Keratinocyte (primary cell): Measurements from ENCODE around the gene HAUS2. TPM values are rescaled to one million over a fixed set of nuclear protein-coding genes. Genes with fewer than 3 reads are reported as not detected.

Source experiments
- DNase-seq: peaks from one replicate; pipeline ENCODE4 v3.0.0-alpha.2; 2011; ENCODE audit warnings: low read depth, missing footprints, low spot score
- FAIRE-seq: peaks from 2 replicates; lab custom pipeline; 2011; peaks lifted over from hg19 to GRCh38; lab: Jason Lieb, UNC
- H2AFZ ChIP-seq: 2 replicates; pipeline ENCODE4 v1.6.0; 2012; ENCODE audit warnings: low read length, control low read depth, inconsistent platforms; ENCODE audit not compliant: control insufficient read depth
- H3K27ac ChIP-seq: 2 replicates; pipeline ENCODE4 v1.5.1; 2011; ENCODE audit warnings: low read length; ENCODE audit not compliant: control insufficient read depth, insufficient read depth
- H3K27me3 ChIP-seq: 3 replicates; pipeline ENCODE4 v1.6.0; 2011; ENCODE audit warnings: low read length; ENCODE audit not compliant: control insufficient read depth, insufficient read depth; ENCODE audit errors: extremely low read depth
- H3K36me3 ChIP-seq, 2 experiments: 2 replicates in 1 of 2; 3 replicates in 1 of 2; pipeline ENCODE4 v1.5.1; 2011; ENCODE audit warnings: low read length in 2 of 2, mild to moderate bottlenecking in 1 of 2; ENCODE audit not compliant: control insufficient read depth in 2 of 2, insufficient read depth in 2 of 2; ENCODE audit errors: extremely low read depth in 1 of 2
- H3K4me1 ChIP-seq: 3 replicates; pipeline ENCODE4 v1.5.1; 2011; ENCODE audit warnings: low read length; ENCODE audit not compliant: control insufficient read depth, insufficient read depth; ENCODE audit errors: extremely low read depth
- H3K4me2 ChIP-seq: 3 replicates; pipeline ENCODE4 v1.6.0; 2011; ENCODE audit warnings: low read depth, low read length; ENCODE audit not compliant: control insufficient read depth, insufficient read depth; ENCODE audit errors: extremely low read depth
- H3K4me3 ChIP-seq, 3 experiments: fragments of 200-600 bp in 1 of 3; sonication (generic) in 1 of 3; 2 replicates in 2 of 3; 3 replicates in 1 of 3; pipeline ENCODE4 v1.5.1; 2011 to 2016; ENCODE audit warnings: low read length in 3 of 3, mild to moderate bottlenecking in 3 of 3, control low read depth in 2 of 3, inconsistent platforms in 1 of 3, low read depth in 1 of 3, mixed read lengths in 1 of 3, mixed run types in 1 of 3, moderate library complexity in 1 of 3; ENCODE audit not compliant: control insufficient read depth in 2 of 3, insufficient read depth in 2 of 3; ENCODE audit errors: extremely low read depth in 1 of 3
- H3K79me2 ChIP-seq: 2 replicates; pipeline ENCODE4 v1.6.0; 2012; ENCODE audit warnings: low read length; ENCODE audit not compliant: control insufficient read depth, insufficient read depth
- H3K9ac ChIP-seq: 3 replicates; pipeline ENCODE4 v1.6.0; 2011; ENCODE audit warnings: low read length; ENCODE audit not compliant: control insufficient read depth, insufficient read depth; ENCODE audit errors: extremely low read depth
- H3K9me1 ChIP-seq: 3 replicates; pipeline ENCODE4 v1.6.0; 2011; ENCODE audit warnings: low read length; ENCODE audit not compliant: control insufficient read depth, insufficient read depth; ENCODE audit errors: extremely low read depth
- H3K9me3 ChIP-seq: 2 replicates; pipeline ENCODE4 v1.5.1; 2012; ENCODE audit warnings: low read depth, low read length; ENCODE audit not compliant: control insufficient read depth
- H4K20me1 ChIP-seq: 3 replicates; pipeline ENCODE4 v1.6.0; 2011; ENCODE audit warnings: low read length; ENCODE audit not compliant: control insufficient read depth, insufficient read depth; ENCODE audit errors: extremely low read depth
- CTCF ChIP-seq, 3 experiments: IDR thresholded peaks in 1 of 3; conservative IDR thresholded peaks in 1 of 3; optimal IDR thresholded peaks in 1 of 3; 2 replicates in 2 of 3; 3 replicates in 1 of 3; pipeline versions ENCODE3 to v1.5.1; 2011; ENCODE audit warnings: low read length in 3 of 3, mild to moderate bottlenecking in 3 of 3, moderate library complexity in 2 of 3, control low read depth in 1 of 3, inconsistent platforms in 1 of 3; ENCODE audit not compliant: insufficient read depth in 2 of 3; ENCODE audit errors: extremely low read depth in 1 of 3
- EZH2 ChIP-seq: IDR thresholded peaks from one replicate; pipeline ENCODE4 v1.6.1; 2012; ENCODE audit warnings: inconsistent platforms, mild to moderate bottlenecking, low read length, moderate library complexity
- dilution Hi-C: fragments of 300-500 bp; cut with MboI; formaldehyde crosslinking; loops from one replicate; pipeline ENCODE4 v1.7.0; 2020; ENCODE audit warnings: low sequenced_read_pairs; ENCODE audit not compliant: extremely low pct_ligation_motif_present
- polyA plus RNA-seq, 5 experiments: library from polyadenylated mRNA; depleted of rRNA in 3 of 5; stranded (reverse) in 3 of 5; stranded (forward) in 1 of 5; unstranded in 1 of 5; fragments of >200 nt; gene quantifications; 1 replicate in 1 of 5; 2 replicates in 3 of 5; 3 replicates in 1 of 5; pipeline versions ENCODE4 v1.2.1 to v1.2.3, GENCODE V29; 2011 to 2012; ENCODE audit warnings: missing spikeins in 2 of 5, low read depth in 1 of 5, low replicate concordance in 1 of 5

HAUS2 gene
- polyA plus RNA-seq, 1 donor (not counting 4 experiments of a cell fraction or from before 2014, with no cell fraction given), result 36.3 TPM

GRCh38 chr15:42590619-42591237 lies 42.1 kb downstream of the HAUS2 start:
- H3K27ac ChIP-seq, result no peak overlapping the region
- dilution Hi-C loops, result no loop called here
- no peak for FAIRE-seq

DNA sequence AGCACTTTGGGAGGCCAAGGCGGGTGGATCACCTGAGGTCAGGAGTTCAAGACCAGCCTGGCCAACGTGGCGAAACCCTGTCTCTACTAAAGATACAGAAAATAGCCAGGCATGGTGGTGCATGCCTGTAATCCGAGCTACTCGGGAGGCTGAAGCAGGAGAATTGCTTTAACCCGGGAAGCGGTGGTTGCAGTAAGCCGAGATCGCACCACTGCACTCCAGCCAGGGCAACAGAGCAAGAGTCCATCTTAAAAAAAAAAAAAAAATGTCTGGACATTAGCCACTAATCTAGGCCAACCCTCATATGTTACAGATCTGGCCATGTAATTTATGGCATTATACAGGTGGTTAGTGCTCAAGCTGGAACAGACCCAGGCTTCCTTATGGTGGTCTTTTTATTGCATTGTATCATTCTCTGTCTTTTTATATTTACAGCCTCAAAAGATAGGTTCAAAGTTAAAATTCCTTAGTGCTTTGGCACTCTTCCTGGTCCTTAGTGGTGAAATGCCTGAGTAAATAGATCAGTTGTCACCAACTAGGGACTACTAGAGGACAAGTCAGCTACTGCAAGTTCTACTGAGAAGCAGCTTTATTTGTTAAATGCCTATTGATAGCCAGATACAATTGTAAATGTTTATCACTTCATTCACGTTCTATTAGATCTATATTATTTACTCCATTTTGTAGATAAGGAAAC lies 42.7 kb downstream of the HAUS2 start:
- H3K79me2 ChIP-seq, result no peaks in the 10 kb centered on the region
- no peak overlapping the region for H2AFZ ChIP-seq

More at GRCh38 chr15:42590619-42591237, 42.1 kb downstream of the HAUS2 start:
- no peak overlapping the region for H3K9ac ChIP-seq
- no peak for DNase-seq
- H3K4me1 ChIP-seq, result no peaks in the 10 kb centered on the region
- TF ChIP-seq CTCF (optimal IDR thresholded peaks at IDR 0.05 in 1 of 3, IDR thresholded peaks at IDR 0.05 in 1 of 3, conservative IDR thresholded peaks at IDR 0.05 in 1 of 3; ENCODE audit: extremely low read depth in 1 of 3, insufficient read depth in 2 of 3, low read length in 3 of 3) (no peak), EZH2 (no peak)
- H2AFZ ChIP-seq, result no peak overlapping the region
- no peaks in the 10 kb centered on the region for H3K36me3 ChIP-seq
- H3K4me3 ChIP-seq, result no peak overlapping the region
- H3K27me3 ChIP-seq, result no peaks in the 10 kb centered on the region
- H3K4me2 ChIP-seq, result no peak overlapping the region
- H4K20me1 ChIP-seq, result no peaks in the 10 kb centered on the region
- no peaks in the 10 kb centered on the region for H3K9me3 ChIP-seq
- H3K79me2 ChIP-seq, result no peaks in the 10 kb centered on the region
- no peaks in the 10 kb centered on the region for H3K9me1 ChIP-seq

More for the DNA sequence above, 42.7 kb downstream of the HAUS2 start:
- no peaks in the 10 kb centered on the region for H3K9me3 ChIP-seq
- H3K27ac ChIP-seq, result no peak overlapping the region
- no peaks in the 10 kb centered on the region for H4K20me1 ChIP-seq
- H3K9me1 ChIP-seq, result no peaks in the 10 kb centered on the region
- dilution Hi-C loops, result no loop called here
- no peaks in the 10 kb centered on the region for H3K27me3 ChIP-seq
- no peak overlapping the region for H3K9ac ChIP-seq
- no peak overlapping the region for H3K4me2 ChIP-seq
- TF ChIP-seq EZH2 (no peak), CTCF (optimal IDR thresholded peaks at IDR 0.05 in 1 of 3, IDR thresholded peaks at IDR 0.05 in 1 of 3, conservative IDR thresholded peaks at IDR 0.05 in 1 of 3; ENCODE audit: extremely low read depth in 1 of 3, insufficient read depth in 2 of 3, low read length in 3 of 3) (peak in 2 of 3 experiments; percentile 12 to 26)
- no peaks in the 10 kb centered on the region for H3K4me1 ChIP-seq
- no peak overlapping the region for H3K4me3 ChIP-seq
- no peak for FAIRE-seq
- H3K36me3 ChIP-seq, result no peaks in the 10 kb centered on the region
- no peak for DNase-seq
